Peyer's patch (tissue), 4 donors: ENCODE measurements around the gene AMELX. TPM values are rescaled to one million over a fixed set of nuclear protein-coding genes. Genes with fewer than 3 reads are reported as not detected.

Experiments used
- DNase-seq, 3 donors: peaks; one replicate each; pipeline ENCODE4 v3.0.0-alpha.2; 2017 to 2019
- H3K27ac ChIP-seq, 4 donors: fragments of 200-600 bp; sonication (generic); one replicate each; pipeline ENCODE4 v1.5.1; 2016 to 2019
- H3K27me3 ChIP-seq, 2 donors: fragments of 200-600 bp; sonication (generic); one replicate each; pipeline ENCODE4 v1.5.1; 2019
- H3K36me3 ChIP-seq, 3 donors: fragments of 200-600 bp; sonication (generic); one replicate each; pipeline ENCODE4 v1.5.1; 2016 to 2019
- H3K4me1 ChIP-seq, 4 donors: fragments of 200-600 bp; sonication (generic); one replicate each; pipeline ENCODE4 v1.5.1; 2016 to 2019
- H3K4me3 ChIP-seq, 4 donors: fragments of 200-600 bp; sonication (generic); 1 replicate in 3 of 4; 2 replicates in 1 of 4; pipeline ENCODE4 v1.5.1; 2016 to 2019; ENCODE audit warnings: mild to moderate bottlenecking in 1 of 4
- H3K9me3 ChIP-seq, 4 donors: fragments of 200-600 bp; sonication (generic); one replicate each; pipeline ENCODE4 v1.5.1; 2016 to 2019; ENCODE audit warnings: mild to moderate bottlenecking in 1 of 4
- POLR2A ChIP-seq, 2 donors: fragments of 450-650 bp; IDR thresholded peaks; one replicate each; pipeline ENCODE4 v1.5.1; 2017; ENCODE audit warnings: antibody characterized with exemption in 2 of 2, mild to moderate bottlenecking in 2 of 2, moderate library complexity in 2 of 2
- total RNA-seq, 4 donors: library from RNA; depleted of rRNA; stranded (reverse); fragments of >200 nt; gene quantifications; one replicate each; pipeline ENCODE4 v1.1.0, GENCODE V29; 2016
- TF ChIP-seq, protein P1 (sequence below), 6 experiments: fragments of 450-650 bp in 4 of 6; fragments of 200-600 bp in 2 of 6; sonication (generic) in 1 of 6; IDR thresholded peaks; one replicate each; pipeline ENCODE4 v1.5.1; 2017 to 2019; ENCODE audit warnings: antibody characterized with exemption in 6 of 6, mild to moderate bottlenecking in 3 of 6, moderate library complexity in 1 of 6

Gene AMELX
- not detected for total RNA-seq

GRCh38 chrX:11293113-11293512 lies at the start of gene AMELX:
Gene AMELX (plus strand): TSS chrX:11293413. CDS start chrX:11294789, 1,376 bp downstream.
- DNase-seq, result no peak
- Histone ChIP-seq H3K4me3 (no peak within 1 kb of the TSS), H3K27ac (no peak within 1 kb of the TSS), H3K27me3 (no peaks in the 10 kb centered on the region), H3K9me3 (no peaks in the 10 kb centered on the region), H3K4me1 (no peaks in the 10 kb centered on the region), H3K36me3 (no peaks in the 10 kb centered on the region)
- no peak for TF ChIP-seq POLR2A (IDR thresholded peaks at IDR 0.05)
- TF ChIP-seq, protein P1, sequence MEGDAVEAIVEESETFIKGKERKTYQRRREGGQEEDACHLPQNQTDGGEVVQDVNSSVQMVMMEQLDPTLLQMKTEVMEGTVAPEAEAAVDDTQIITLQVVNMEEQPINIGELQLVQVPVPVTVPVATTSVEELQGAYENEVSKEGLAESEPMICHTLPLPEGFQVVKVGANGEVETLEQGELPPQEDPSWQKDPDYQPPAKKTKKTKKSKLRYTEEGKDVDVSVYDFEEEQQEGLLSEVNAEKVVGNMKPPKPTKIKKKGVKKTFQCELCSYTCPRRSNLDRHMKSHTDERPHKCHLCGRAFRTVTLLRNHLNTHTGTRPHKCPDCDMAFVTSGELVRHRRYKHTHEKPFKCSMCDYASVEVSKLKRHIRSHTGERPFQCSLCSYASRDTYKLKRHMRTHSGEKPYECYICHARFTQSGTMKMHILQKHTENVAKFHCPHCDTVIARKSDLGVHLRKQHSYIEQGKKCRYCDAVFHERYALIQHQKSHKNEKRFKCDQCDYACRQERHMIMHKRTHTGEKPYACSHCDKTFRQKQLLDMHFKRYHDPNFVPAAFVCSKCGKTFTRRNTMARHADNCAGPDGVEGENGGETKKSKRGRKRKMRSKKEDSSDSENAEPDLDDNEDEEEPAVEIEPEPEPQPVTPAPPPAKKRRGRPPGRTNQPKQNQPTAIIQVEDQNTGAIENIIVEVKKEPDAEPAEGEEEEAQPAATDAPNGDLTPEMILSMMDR (IDR thresholded peaks at IDR 0.05), result no peak

DNA sequence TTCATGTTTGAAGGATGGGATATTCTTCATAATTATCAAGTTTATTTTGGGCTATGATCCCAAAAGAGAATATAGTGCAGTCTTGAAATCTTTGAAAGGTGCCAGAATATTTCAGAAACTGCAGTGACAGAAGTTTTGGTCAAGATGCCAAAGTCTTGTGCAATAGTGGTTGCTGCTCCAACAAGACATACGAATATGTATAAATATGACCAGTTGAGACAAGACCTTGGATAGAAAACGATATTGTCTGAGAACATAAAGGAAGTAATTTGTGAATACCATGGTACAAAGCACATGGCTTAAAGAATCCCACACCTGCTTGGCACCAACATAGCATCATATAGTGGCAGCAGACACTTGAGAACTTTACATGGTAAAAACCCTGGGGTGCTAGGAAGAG lies 48.6 kb upstream of the AMELX start:
- no peak for DNase-seq
- Histone ChIP-seq H3K27me3 (no peaks in the 10 kb centered on the region), H3K9me3 (no peaks in the 10 kb centered on the region), H3K4me3 (no peak overlapping the region), H3K36me3 (no peaks in the 10 kb centered on the region), H3K4me1 (no peaks in the 10 kb centered on the region), H3K27ac (no peak overlapping the region)
- TF ChIP-seq, protein P1 (IDR thresholded peaks at IDR 0.05), result no peak
- TF ChIP-seq POLR2A (IDR thresholded peaks at IDR 0.05), result no peak

- H3K4me3 ChIP-seq, result no peak overlapping the region
- H3K27me3 ChIP-seq, result no peaks in the 10 kb centered on the region
- no peak overlapping the region for H3K27ac ChIP-seq
- no peaks in the 10 kb centered on the region for H3K9me3 ChIP-seq
- H3K4me1 ChIP-seq, result no peaks in the 10 kb centered on the region
- TF ChIP-seq POLR2A (IDR thresholded peaks at IDR 0.05), result no peak
- TF ChIP-seq, protein P1 (IDR thresholded peaks at IDR 0.05), result no peak
- no peaks in the 10 kb centered on the region for H3K36me3 ChIP-seq
- no peak for DNase-seq
These were observed 38.6 kb upstream of the AMELX start for GRCh38 chrX:11254417-11255109.

DNA sequence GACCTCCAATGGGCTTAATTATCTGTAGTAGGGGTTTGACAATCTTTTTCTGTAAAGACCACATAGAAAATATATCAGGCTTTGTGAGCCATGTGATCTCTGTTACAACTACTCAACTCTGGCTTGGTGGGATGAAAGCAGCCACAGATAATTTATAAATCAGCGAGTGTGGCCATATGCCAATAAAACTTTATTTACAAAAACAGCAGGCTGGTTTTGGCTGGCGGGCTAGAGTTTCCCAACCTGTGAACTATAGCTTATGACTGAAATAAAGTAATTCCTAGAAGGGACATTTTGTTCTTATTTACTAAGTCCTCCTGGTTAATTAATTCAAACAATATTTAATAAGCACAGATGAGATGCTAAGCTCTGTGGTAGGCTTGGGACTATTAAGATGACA lies 35.9 kb upstream of the AMELX start:
- Histone ChIP-seq H3K4me3 (no peak overlapping the region), H3K9me3 (no peaks in the 10 kb centered on the region), H3K36me3 (no peaks in the 10 kb centered on the region), H3K27ac (no peak overlapping the region), H3K27me3 (no peaks in the 10 kb centered on the region), H3K4me1 (no peaks in the 10 kb centered on the region)
- no peak for DNase-seq
- TF ChIP-seq, protein P1 (IDR thresholded peaks at IDR 0.05), result no peak
- TF ChIP-seq POLR2A (IDR thresholded peaks at IDR 0.05), result no peak

DNA sequence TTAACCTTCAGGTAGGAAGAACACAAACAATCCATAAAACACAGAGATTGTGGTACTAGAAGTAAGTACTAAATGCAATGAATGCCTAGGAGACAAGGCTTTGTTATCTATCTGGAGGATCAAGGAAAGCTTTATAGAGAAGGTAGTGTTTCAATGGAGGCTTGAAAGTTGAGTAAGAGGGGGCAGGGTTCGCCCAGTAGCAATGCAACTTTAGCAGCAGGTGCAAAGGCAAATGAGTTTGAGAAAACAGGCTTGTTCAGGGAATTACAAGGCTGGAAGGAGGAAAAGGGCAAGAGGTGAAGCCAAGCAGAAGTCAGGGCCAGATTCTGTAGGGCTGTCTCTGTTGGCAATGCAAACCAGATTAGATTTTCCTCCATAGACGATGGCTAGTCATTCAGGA lies 35.5 kb upstream of the AMELX start:
- Histone ChIP-seq H3K36me3 (no peaks in the 10 kb centered on the region), H3K9me3 (no peaks in the 10 kb centered on the region), H3K4me3 (no peak overlapping the region), H3K27ac (no peak overlapping the region), H3K4me1 (no peaks in the 10 kb centered on the region), H3K27me3 (no peaks in the 10 kb centered on the region)
- no peak for TF ChIP-seq POLR2A (IDR thresholded peaks at IDR 0.05)
- TF ChIP-seq, protein P1 (IDR thresholded peaks at IDR 0.05), result no peak
- DNase-seq, result no peak
